Cardiac septum (tissue), 1 donor: Measurements from ENCODE around the gene FAM180A. TPM values are rescaled to one million over a fixed set of nuclear protein-coding genes. Genes with fewer than 3 reads are reported as not detected.
"Not testable (repeated sequence)": the region's sequence is repeated elsewhere in the genome, so short reads cannot be mapped to it uniquely, and the experiment has no call there.

ENCODE experiments used
- DNase-seq: peaks from one replicate; pipeline ENCODE4 v3.0.0-alpha.2; 2020; ENCODE audit warnings: low spot score
- intact Hi-C: fragments of 100-400 bp; cut with DNase I; formaldehyde crosslinking; loops from one replicate; pipeline ENCODE4 v1.14.0; 2022
- total RNA-seq: library from RNA; stranded (reverse); fragmentation: NEBNext Ultra II Directional; extraction: Animal tissue kit (Norgen Biotek cat#: 25700); gene quantifications from one replicate; pipeline ENCODE4 v1.2.1, GENCODE V29; 2021
- donor health status: DM: no; HTN: no; CAD: no.

Gene FAM180A
- total RNA-seq, 1 donor from 2014 or later: 25.1 TPM

DNA sequence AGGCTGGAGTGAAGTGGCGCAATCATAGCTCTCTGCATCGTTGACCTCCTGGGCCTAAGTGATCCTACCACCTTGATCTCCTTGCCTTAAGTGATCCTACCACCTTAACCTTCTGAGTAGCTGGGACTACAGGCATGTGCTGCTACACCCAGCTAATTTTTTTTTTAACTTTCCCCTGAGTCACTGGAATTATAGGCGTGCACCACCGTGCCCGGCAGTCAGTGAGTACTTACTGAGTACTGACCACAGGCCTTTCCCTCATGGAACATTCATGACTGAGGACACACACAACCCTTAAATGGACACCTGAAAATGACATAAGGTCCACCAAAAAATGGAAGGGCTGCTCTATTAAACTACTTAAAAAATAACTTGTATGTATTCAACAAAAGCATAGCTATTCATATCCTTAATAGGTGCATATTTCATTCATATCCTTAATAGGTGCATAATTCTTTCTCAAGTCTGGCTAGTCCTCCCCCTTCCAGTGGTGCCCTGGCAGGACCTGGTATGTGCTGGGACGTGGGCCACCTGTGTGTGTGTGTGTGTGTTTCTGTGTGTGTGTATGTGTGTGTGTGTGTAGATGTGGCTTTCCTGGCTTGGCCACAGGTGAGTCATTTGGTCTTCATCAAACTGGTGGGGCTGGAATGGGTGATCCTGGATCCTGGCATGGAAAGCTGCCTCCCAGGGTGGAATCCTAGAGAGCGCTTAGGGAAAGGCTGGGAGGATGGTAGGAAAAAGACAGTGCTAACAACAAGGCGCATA, 3.5 kb downstream of the FAM180A start:
- intact Hi-C loops: loop anchor here (5.0 kb wide), 1 partner anchor 73 kb away; no protein-coding TSS in a partner anchor

DNA sequence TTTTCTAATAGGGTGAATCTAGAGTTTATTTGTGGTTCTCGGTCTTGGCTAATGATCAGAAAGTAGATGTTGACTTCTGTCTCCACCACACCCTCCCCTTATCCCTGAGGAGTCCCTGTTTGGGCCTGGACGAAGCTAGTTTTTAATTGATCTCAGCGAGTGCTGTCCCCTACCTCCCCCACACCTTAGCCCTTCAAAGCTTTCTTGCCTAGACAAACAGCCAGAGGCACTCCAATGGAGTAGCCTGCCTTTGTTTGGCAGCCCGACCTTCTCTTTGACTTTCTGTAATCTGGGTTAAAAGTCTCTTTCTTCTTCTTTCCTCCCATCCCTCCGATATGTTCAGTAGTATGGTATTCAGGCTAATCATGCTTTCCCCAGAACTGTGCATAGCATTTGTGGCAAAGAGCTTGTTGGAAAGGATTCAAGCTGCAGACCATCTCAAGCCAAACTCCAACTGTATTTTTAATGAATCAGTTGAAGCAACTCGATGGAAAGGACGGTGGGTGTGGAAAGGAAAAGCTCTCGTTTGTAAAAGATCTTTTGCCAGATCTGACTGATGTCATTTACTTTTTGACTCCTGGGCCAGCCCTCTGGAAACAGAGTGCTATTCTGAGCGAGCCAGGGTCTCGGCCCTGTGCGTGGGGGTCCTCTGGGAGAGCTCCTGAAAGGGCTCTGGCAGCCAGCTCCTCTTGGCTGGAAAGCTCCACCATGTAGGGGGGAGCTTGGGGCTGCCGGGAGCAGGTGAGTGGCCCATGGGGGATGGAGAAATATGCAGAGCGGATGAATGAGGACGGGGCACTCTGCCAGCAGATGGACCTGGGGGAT, 4.5 kb downstream of the FAM180A start:
- no peak for DNase-seq
- intact Hi-C loops: no loop called here

More for the DNA sequence above, 3.5 kb downstream of the FAM180A start:
- DNase-seq: no peak

DNA sequence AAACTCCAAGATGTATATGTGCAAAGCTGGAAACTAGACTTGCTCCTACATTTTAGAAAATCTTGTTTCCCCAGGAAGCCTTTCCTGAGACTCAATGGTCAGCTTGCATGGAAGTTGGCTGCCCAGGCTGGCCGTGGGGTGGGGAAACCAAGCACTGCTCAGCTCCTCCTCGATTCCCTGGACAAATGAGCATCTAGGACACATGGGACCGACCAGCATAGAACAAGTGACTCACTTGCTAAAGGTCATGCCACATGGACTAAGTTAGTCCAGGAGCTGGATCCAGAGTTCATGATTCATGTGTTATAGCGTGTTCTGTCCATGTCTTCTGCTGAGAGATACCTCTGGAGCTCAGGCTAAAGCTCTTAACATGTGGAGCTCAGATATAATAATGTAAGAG, 6.2 kb downstream of the FAM180A start:
- no peak for DNase-seq
- intact Hi-C loops: no loop called here

DNA sequence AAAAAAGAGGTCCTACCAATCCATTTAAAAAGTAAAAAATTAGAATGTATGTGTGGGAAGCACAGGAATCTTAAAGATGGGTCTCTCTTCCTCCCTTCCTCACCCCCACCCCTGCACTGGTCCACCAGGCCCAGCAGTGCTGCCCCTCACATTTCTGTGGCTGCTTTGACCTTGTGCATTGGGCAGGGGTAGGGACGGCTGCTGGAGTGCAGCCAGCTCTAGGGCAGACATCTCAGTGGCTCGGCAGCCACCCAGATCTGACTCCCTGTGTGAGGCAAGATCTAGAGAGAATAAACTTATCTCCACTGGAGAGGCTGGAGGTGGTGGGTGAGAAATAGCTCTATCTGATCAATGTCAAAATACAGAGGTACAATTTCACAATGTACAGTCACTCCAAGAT, 6.7 kb downstream of the FAM180A start:
- intact Hi-C loops: no loop called here
- DNase-seq: no peak

DNA sequence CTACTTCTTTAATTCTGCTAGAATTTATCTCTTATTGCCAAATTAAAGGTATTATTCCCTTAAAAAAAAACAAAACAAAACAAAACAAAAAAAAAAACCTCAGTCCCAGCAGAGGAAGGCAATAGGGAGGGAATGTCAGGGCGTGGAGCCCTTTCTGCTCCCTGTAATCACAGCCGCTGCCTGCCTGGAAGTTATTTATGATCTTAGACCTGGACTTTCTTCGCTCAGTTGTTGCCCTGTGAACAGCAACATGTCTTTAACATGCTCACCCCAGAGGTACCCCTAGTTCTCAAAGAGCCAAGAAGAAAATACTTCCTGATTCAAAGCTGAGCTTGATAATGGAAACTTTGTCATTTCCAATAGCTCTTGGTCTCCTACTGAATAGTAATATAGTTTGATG, 7.7 kb downstream of the FAM180A start:
- DNase-seq: no peak
- intact Hi-C loops: no loop called here

DNA sequence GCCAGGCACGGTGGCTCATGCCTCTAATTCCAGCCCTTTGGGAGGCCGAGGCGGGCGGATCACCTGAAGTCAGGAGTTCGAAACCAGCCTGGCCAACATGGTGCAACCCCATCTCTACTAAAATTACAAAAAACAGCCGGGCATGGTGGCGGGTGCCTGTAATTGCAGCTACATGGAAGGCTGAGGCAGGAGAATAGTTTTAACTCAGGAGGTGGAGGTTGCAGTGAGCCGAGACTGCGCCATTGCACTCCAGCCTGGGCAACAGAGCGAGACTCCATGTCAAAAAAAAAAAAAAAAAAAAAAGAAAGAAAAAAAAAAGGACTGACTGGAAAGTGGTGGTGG, 11.3 kb downstream of the FAM180A start:
- DNase-seq, intact Hi-C loops: not testable (repeated sequence)

DNA sequence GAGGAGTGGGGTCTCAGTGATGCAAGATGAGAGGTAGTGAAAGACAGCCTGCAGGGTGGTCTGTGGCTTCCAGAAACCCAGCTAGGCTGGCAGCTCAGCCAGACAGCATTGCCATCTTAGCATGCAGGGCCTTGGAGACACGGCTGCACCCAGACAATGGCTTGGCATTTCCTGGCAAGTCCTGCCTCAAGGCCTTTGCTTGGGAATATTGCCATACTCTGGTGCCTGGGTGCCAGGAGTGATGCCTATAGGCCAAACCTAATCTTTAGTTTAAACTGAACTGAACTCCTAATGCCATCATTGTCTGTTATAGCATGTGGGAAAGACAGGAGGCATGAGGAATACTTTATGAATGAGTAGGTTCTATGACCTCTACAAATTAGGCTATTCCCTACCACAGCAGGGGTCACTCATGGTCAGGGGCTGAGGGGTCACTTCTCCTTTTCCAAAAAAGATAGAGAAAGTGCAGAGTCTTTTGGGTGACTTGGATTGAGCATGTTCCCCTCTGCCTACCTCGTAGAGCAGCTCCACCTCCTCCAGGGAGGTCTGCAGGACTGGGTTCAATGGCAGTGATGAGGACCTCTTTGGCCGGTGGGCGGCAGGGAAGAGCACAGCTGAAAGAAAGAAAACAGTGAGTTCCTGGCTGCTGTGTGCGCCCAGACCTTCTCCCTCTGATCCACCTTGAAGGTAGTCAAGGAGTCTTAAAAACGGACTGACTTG, 11.9 kb downstream of the FAM180A start:
- DNase-seq: no peak
- intact Hi-C loops: no loop called here

DNA sequence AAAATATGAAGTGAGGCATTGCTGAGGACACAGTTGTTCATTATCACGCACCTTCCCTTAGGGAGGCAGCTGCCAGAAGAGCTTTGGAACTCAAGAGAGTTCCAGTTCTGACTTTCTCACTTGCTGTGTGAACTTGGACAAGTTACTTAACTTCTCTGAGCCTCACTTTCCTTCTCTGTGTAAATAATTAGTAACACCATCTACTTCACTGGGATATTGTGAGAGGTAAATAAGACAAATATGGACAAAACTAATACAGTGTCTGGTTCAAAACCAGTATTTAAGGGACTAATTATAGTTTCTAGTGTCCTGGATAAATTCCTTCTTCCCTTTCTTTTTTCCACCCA, 14.3 kb downstream of the FAM180A start:
- intact Hi-C loops: no loop called here
- no peak for DNase-seq

DNA sequence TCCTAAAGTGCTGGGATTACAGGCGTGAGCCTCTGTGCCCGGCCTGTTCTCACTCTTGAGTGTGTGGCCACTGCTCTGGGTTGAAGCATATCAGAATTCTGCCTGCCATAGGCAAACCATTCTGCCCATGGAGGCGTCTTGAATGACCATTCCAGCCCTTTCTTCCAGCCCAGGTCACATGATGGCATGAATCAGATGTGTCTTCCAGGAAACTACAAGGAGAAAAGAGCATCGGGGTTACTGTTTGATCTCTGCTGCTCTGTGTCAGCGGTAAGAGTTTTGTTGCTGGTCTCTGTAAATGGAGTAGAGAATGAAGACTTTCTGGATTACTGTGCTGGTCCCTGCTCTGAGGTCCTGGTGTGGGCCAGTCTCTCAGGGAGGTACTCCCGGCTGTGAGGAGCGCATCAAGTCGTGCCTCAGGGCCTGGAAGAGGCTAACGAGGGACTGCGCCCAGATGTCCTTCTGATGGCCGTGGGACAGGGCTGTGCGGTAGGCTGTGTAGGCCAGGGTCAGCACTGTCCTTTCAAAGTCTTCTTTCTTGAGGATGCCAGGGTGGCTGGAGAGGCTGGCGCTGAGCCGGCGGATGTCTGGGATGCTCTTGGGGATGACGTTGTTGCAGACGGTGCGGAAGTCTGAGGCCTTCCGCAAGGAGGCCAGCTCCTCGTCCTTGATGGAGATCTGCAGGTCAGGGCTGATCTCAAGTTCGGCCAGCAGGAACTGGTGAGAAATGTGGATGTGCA, 14.8 kb downstream of the FAM180A start:
- intact Hi-C loops: no loop called here
- no peak for DNase-seq

DNA sequence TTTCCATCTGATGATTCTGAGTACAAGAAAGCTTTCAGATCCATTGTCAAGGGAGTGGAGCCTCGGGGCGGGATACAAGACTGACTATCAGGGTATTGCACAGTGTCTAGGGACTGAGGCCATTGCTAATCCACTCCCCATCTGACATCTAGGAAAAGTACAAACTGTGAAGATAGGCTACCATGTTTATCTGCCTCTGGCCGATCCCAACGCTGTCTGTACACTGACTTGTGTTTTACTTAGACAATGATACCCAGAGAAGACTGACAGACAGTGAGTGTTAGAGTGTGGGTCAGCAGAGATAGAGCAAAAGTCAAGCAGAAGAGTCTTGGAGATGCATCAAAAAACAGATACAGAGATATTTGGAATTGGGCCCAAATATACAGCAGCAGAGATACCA, 17.5 kb downstream of the FAM180A start:
- intact Hi-C loops: no loop called here

DNA sequence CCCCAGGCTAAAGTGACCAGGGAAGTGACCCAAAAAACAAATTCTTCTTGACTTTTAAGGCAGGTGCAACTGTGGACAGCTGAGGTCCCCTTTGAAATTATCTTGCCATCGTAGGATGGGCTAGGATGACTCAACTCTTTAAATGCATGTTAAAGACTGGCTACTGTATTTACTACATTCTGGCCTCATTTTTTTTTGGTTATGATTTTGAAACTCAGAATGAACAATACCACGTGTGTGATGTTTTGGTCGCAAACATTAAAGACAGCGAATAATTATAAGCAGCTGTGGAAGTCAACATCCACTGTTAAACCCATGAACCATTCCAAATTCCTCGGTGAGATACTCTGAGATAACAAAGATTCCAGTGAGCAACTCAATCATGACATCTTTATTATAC, 19.4 kb downstream of the FAM180A start:
- DNase-seq: no peak
- intact Hi-C loops: no loop called here

More for the DNA sequence above, 17.5 kb downstream of the FAM180A start:
- no peak for DNase-seq

DNA sequence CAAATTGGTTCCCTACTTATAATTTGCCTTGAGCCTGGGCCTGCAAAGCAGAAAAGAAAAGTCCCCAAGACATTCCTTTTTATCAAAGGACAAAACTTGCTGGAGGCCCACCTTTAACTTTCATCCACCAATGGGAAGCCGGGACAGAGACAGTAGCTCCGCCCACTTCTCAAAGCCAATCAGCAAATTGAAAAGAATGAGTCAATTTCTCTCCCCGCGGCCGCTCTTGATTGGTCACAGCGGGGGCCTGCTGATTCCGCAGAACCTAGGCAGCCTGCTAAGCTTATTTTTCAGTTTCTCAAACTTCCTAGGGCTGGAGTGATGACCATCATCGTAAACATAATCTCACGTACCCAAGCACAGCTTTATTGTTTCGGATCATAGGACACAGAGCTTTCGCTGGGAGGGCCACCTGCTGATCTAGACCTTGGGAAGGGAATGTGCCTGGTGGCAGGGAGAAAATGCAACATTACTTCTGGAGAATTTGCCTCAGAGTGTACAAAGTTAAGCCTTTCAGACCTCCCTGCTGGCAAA, 20.4 kb downstream of the FAM180A start, which contains the start of gene SLC13A4:
Gene SLC13A4 (minus strand): TSS at position 51 of the 534 bp plus-strand sequence. CDS start 690 bp downstream, outside the sequence.
- intact Hi-C loops: no loop called here
- no peak for DNase-seq

DNA sequence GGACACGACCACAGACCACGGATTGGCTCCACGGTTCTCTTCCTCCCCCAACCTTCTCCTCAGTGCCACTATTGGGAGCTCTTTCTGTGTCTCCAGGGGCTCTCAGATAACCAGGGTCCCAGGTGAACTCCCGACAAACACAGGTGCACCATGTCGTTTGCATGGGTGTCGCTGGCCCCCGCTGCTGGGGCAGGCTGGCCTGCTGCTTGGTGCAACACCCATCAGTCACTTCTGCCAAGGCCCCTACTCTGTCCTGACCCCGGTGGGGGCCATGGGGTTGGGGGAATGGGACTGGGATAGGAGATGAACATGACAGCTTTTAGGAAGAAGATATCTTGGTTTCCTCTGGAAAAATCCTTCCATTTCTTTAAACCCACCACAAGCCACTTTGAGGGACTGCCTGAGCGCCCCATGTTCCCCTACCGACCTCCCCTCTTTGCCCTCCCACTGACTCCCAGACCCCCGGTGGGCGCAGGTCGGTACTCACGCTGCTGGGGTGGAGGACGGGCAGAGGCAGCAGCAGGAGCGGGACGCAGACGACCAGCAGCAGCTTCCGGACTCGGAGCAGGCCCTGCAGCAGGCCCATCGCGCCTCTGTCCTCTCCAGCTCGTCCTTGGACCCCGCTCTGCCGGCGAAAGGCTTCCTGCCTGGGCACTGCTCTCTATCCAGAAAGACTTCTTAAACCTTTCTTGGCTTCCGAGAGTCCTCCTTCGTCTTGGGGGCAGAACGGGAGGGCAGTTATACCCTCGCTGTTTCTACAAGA, 21.5 kb downstream of the FAM180A start:
- intact Hi-C loops: no loop called here

DNA sequence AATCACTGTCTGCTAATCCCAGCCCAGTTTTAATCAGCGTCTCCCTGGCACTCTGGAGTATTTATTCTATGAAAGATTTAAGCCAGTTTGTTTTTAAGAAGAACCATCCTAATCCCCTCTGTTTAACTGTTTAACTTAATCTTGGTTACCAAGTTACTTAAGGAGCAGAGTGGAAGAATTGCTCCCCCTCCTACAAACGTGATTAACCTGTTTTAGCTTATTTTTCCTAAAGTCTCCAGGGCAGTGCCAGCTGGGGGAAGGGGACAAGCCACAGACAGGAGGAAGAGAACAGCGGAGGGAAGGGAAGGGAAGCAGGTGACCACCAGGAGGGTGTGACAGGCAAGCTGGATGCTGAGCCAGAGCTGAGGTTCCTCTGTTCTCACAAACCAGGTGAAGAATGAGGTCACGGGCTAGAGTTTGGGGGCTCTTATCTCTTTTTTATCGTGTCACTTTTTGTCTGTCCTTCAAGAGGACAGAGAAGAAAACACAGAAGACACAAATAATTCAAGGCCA, 22.3 kb downstream of the FAM180A start:
- DNase-seq: peak; percentile 22
- intact Hi-C loops: no loop called here

More for the DNA sequence above, 21.5 kb downstream of the FAM180A start:
- DNase-seq: no peak

DNA sequence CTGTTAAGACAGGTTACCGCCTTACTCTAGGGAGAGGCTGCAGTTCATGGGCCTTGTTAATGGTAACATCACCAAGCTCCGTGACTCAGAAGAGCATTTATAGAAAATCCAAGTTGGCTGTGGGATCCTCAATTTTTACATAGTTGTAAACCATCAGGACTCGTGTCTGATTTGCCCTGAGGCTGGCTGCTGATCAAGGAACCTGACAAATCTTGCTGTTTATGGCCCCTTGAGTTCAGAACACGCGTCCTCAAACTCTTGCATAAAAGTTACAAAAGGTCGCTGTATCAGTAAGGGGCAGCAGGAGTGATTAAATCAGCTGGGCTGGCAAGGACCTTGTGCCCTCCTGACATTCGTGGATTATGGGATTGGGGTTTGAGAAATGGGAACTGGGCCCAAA, 25.2 kb downstream of the FAM180A start:
- intact Hi-C loops: no loop called here
- peak; percentile 19 for DNase-seq

DNA sequence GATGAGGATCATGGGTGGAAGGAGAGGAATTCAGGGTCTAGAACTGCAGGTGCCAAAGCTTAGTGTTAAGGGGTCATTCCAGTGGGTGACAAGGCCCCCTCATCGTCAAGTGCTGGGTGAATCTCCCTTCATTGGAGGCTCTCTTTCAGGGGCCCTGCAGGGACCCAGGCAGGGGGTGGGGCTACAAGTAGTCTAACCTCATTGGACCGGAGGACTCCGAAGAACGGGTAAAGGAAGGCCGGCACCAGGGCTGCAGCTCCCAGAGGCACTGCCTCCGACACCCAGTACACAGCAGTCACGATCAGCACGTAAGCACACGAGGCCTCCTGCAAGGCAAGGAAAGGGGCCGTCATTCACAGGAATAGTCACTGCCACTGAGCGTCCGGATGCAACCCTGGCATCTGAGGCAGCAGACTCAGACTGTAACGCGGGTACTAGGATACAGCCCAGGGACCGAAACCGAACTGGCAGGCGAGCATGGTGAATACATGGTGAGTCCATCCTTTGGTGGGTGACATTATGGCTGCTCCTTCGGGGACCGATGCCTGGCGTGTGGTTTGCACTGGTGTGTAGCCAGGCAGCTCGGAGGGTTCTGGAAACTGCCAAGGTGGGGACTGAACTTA, 27.3 kb downstream of the FAM180A start:
- intact Hi-C loops: no loop called here
- DNase-seq: peak; percentile 46

DNA sequence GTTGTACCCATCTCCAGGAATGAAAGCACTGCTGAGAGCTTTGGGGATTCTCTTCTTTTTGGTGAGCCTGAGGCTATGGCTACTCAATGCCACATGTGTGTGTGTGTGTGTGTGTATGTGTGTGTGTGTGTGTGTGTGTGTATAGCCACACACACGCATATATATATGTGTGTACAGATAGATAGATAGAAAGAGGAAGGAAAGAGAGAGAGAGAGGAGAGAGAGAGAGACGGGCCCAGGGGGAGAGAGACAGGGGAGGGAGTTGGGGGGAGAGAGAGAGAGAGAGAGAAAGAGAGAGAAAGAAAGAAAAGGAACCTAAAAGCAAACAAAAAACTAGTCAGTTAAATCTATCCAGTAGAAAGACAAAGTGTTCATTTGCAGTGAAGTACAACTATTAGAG, 28.9 kb downstream of the FAM180A start:
- DNase-seq: no peak
- intact Hi-C loops: no loop called here
